H1 (cell line): Measurements from ENCODE around the gene ALOX5. TPM values are rescaled to one million over a fixed set of nuclear protein-coding genes. Genes with fewer than 3 reads are reported as not detected.

Source experiments
- ASH2L ChIP-seq: fragments of 200-600, 300-600 bp; sonication (generic); IDR thresholded peaks from one replicate; pipeline ENCODE4 v1.7.1; 2017; ENCODE audit warnings: low read length
- CBX5 ChIP-seq: fragments of 300-800, 300-1000 bp; sonication (generic); IDR thresholded peaks from 2 replicates; pipeline ENCODE4 v1.7.1; 2016; ENCODE audit warnings: antibody characterized with exemption, low read length, low read depth
- CBX8 ChIP-seq: fragments of 300-800, 300-1000 bp; sonication (generic); IDR thresholded peaks from 2 replicates; pipeline ENCODE4 v1.7.1; 2016; ENCODE audit warnings: low read depth, low read length, borderline replicate concordance
- PHF8 ChIP-seq: fragments of 200-600 bp; sonication (generic); conservative IDR thresholded peaks from 2 replicates; pipeline ENCODE4 v1.7.1; 2012; ENCODE audit warnings: low read depth, mild to moderate bottlenecking, inconsistent platforms, low read length, moderate library complexity
- RAD21 ChIP-seq, 2 experiments: IDR thresholded peaks in 1 of 2; conservative IDR thresholded peaks in 1 of 2; 2 replicates each; pipeline ENCODE4 v1.6.1; 2011; ENCODE audit warnings: low read depth in 2 of 2, low read length in 2 of 2, improper control_type of control experiment in 1 of 2, inconsistent platforms in 1 of 2, mild to moderate bottlenecking in 1 of 2, moderate library complexity in 1 of 2
- RNF2 ChIP-seq: fragments of 200-900, 300-1000 bp; sonication (generic); IDR thresholded peaks from 2 replicates; pipeline ENCODE4 v1.7.1; 2016; ENCODE audit warnings: borderline replicate concordance, low read depth, mild to moderate bottlenecking, antibody characterized with exemption, low read length; ENCODE audit not compliant: poor library complexity, severe bottlenecking; ENCODE audit errors: missing control alignments
- polyA plus RNA-seq, 7 experiments: library from polyadenylated mRNA; depleted of rRNA in 3 of 7; stranded (reverse) in 5 of 7; unstranded in 2 of 7; fragments of >200 nt in 5 of 7; fragments of 200-250 nt in 2 of 7; gene quantifications; 1 replicate in 5 of 7; 2 replicates in 1 of 7; 4 replicates in 1 of 7; pipeline versions ENCODE4 v1.2.1 to v1.2.3, GENCODE V29; 2011 to 2013; ENCODE audit warnings: missing spikeins in 2 of 7, mixed read lengths in 2 of 7
- total RNA-seq: library from RNA; stranded (reverse); fragmentation: NEBNext Ultra II Directional; extraction: Animal tissue kit (Norgen Biotek cat#: 25700); gene quantifications from 2 replicates; pipeline ENCODE4 v1.2.1, GENCODE V29; 2021

The ALOX5 gene
- total and polyA plus RNA-seq, 2 of the 8 experiments (the other 6 are each of a cell fraction or from before 2014, with no cell fraction given), result 1.6 to 3.8 TPM

DNA sequence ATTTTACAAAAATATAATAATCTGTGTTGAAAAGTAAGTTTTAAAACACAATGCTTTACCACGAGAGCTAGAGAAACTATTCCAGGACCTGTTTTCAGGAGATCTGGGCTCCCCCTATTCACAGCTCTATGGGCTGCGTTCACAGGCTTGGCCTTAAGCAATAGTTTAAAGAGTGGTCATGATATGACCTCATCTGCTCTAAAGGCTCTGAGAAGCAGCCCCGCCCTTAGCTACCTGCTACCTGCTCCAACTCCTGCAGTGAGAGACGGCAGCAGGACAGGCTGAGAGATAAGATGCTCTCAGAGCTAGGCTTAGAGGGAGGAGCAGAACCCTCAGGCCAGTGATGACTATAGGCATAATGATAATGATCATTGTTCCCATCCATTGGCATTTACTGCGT, 12.6 kb downstream of the ALOX5 start (continued):
- no peak for TF ChIP-seq PHF8
- no peak for TF ChIP-seq ASH2L
- no peak for TF ChIP-seq RAD21 (IDR thresholded peaks at IDR 0.05 in 1 of 2, conservative IDR thresholded peaks at IDR 0.05 in 1 of 2; ENCODE audit: low read depth in 2 of 2, low read length in 2 of 2)
- no peak for TF ChIP-seq CBX5
- TF ChIP-seq RNF2, result no peak
- TF ChIP-seq CBX8, result no peak
